IPS-15b (cell line): ENCODE data around the gene ANKRD11.
"Not testable (repeated sequence)": the region's sequence is repeated elsewhere in the genome, so short reads cannot be mapped to it uniquely, and the experiment has no call there.

ENCODE experiments used
- H3K27me3 ChIP-seq: one replicate; pipeline ENCODE4 v1.6.1; 2013; ENCODE audit warnings: low read length; ENCODE audit not compliant: control insufficient read depth, insufficient read depth
- H3K36me3 ChIP-seq: one replicate; pipeline ENCODE4 v1.6.1; 2013; ENCODE audit warnings: low read length; ENCODE audit not compliant: control insufficient read depth, insufficient read depth
- H3K4me1 ChIP-seq: one replicate; pipeline ENCODE4 v1.6.1; 2013; ENCODE audit warnings: mild to moderate bottlenecking, low read length; ENCODE audit not compliant: control insufficient read depth, insufficient read depth
- H3K4me3 ChIP-seq: one replicate; pipeline ENCODE4 v1.5.1; 2013; ENCODE audit warnings: low read depth, low read length
- H3K9ac ChIP-seq: one replicate; pipeline ENCODE4 v1.6.1; 2013; ENCODE audit warnings: low read depth, mild to moderate bottlenecking, low read length
- H3K9me3 ChIP-seq: one replicate; pipeline ENCODE4 v1.6.1; 2013; ENCODE audit warnings: mild to moderate bottlenecking, low read length; ENCODE audit not compliant: control insufficient read depth, insufficient read depth

The ANKRD11 gene

DNA sequence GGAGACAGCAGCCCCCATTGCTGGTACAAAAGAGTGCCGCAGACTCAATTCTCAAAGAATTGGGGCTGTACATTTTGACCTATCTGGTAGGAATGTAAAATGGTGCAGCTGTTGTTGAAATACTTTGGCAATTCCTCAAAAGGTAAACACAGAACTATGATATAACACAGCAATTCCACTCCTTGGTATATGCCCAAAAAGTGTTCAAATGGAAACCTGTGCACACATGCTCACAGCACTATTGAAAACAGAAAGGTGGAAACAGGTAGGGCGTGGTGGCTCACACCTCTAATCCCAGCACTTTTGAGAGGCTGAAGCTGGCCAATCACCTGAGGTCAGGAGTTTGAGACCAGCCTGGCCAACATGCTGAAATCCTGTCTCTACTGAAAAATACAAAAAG lies 34.7 kb downstream of the ANKRD11 start:
- no peaks in the 10 kb centered on the region for H3K4me1 ChIP-seq
- no peak overlapping the region for H3K4me3 ChIP-seq
- no peaks in the 10 kb centered on the region for H3K27me3 ChIP-seq
- no peak overlapping the region for H3K9ac ChIP-seq
- no peaks in the 10 kb centered on the region for H3K9me3 ChIP-seq
- no peaks in the 10 kb centered on the region for H3K36me3 ChIP-seq

DNA sequence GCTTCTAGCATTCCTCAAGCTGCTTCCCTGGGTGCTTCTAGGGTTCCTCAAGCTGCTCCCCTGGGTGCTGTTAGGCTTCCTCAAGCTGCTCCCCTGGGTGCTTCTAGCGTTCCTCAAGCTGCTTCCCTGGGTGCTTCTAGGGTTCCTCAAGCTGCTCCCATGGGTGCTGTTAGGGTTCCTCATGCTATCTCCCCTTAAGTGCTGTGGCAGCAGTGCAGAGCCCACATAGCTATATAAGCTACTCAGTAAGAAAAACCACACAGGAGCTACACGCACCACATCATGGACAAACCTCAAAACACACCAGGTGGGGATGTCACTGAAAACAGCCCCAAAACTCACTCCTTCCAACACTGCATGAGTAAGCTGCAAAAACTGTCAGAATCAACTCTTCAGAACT lies 35.2 kb downstream of the ANKRD11 start:
- Histone ChIP-seq H3K4me1 (no peaks in the 10 kb centered on the region), H3K36me3 (no peaks in the 10 kb centered on the region), H3K27me3 (no peaks in the 10 kb centered on the region), H3K4me3 (no peak overlapping the region), H3K9ac (no peak overlapping the region), H3K9me3 (no peaks in the 10 kb centered on the region)

DNA sequence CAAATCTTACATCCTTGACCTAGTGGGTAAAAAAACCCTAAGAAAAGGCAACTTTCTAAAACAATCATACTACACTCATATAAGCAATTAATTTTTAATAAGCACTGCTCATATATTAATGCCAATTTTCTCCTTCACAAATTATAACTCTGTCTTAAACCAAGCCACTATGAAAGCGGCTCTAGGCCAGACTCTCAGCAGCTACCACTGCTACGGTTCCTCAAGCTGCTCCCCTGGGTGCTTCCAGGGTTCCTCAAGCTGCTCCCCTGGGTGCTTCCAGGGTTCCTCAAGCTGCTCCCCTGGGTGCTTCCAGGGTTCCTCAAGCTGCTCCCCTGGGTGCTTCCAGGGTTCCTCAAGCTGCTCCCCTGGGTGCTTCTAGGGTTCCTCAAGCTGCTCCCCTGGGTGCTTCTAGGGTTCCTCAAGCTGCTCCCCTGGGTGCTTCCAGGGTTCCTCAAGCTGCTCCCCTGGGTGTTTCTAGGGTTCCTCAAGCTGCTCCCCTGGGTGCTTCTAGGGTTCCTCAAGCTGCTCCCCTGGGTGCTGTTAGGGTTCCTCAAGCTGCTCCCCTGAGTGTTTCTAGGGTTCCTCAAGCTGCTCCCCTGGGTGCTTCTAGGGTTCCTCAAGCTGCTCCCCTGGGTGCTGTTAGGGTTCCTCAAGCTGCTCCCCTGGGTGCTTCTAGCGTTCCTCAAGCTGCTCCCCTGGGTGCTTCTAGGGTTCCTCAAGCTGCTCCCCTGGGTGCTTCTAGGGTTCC lies 35.8 kb downstream of the ANKRD11 start:
- not testable (repeated sequence) for H3K36me3 ChIP-seq, H3K27me3 ChIP-seq, H3K4me3 ChIP-seq, H3K4me1 ChIP-seq, H3K9ac ChIP-seq, H3K9me3 ChIP-seq

DNA sequence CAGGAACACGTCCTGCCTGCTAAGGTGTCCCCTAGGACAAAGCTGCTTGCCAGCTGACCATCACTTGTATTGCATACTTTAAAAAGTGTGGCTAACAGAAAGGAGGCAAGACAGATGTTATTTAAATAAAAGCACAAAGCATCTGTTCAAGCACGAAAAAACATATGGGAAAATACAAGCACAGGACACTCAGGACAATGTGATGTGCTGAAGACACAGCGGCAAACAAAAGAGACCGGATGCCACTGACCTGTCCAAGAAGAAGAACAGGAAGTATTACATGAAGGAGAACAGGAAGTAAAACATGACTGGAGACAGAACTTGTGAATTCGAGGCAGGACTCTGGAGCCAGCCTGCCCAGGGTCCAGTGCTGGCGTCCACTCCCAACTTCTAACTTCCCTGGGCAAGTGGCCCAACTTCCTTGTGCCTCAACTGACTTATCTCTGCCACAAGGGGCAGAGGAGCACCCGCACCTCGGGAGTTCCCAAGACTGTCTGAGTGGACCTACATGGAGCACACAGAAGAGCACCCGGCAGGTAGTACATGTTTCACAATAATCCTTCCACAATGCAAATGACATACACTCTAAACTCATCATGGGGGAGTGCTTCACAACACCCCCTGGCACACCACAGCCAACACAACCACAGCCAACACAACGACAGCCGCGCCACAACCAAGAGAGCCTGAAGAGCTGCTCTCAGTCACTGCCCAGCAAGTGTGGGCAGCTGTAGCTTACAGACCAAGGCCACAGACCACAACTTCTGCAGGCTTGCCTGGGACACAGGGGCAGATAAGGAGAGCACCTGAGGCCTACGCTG lies 36.6 kb downstream of the ANKRD11 start:
- Histone ChIP-seq H3K4me3 (no peak overlapping the region), H3K9ac (no peak overlapping the region), H3K36me3 (no peaks in the 10 kb centered on the region), H3K27me3 (no peaks in the 10 kb centered on the region), H3K9me3 (no peaks in the 10 kb centered on the region), H3K4me1 (no peaks in the 10 kb centered on the region)

DNA sequence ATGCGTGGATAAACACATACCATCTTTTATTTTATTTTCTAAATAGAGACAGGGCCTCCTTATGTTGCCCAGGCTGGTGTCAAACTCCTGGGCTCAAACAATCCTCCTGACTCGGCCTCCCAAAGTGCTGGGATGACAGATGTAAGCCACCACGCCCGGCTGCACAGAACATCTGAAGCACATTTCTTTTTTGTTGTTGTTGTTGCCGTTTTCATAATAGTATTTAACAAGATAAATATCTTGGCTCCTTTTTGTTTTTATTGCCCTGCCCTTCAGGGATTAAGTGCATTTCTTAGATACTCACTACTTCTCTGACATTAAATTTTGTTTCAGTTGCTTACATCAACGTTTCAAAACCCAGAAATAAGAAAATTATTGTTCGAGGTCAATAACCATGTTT lies 37.4 kb downstream of the ANKRD11 start:
- Histone ChIP-seq H3K27me3 (no peaks in the 10 kb centered on the region), H3K4me1 (no peaks in the 10 kb centered on the region), H3K9me3 (no peaks in the 10 kb centered on the region), H3K4me3 (no peak overlapping the region), H3K36me3 (no peaks in the 10 kb centered on the region), H3K9ac (no peak overlapping the region)

DNA sequence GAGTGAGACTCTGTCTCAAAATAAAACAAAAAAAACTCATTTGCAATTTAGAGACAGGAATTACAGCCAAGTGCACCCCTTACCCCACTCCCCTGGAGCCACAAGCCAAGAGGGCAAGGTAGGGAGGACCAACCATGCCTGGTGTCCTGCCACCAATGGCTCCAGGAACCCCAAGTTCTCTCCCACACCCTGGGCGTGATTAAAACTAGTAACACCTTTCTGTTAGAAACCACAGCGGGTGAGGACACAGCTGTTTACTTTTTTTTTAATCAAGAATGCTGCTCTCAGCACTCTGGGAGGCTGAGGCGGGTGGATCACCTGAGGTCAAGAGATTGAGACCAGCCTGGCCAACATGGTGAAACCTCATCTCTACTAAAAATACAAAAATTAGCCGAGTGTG lies 38.1 kb downstream of the ANKRD11 start:
- Histone ChIP-seq H3K9me3 (no peaks in the 10 kb centered on the region), H3K27me3 (no peaks in the 10 kb centered on the region), H3K4me1 (no peaks in the 10 kb centered on the region), H3K36me3 (no peaks in the 10 kb centered on the region), H3K4me3 (no peak overlapping the region), H3K9ac (no peak overlapping the region)

DNA sequence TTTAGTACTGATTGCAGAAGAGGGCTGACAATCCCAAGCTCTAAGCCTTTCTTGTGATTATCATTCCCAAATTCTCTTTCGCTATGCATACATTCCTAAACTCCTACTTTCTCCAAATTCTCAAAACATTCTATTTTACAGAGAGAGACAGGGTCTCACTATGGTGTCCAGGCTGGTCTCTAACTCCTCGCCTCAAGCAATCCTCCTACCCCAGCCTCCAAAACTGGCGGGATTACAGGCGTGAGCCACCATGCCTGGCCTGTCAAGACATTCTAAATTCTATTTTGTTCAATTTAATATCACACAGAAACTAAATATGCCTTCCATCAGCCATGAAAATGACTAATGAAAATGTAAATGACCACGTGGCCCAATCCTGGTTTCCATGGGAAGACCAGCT lies 39.8 kb downstream of the ANKRD11 start:
- Histone ChIP-seq H3K36me3 (no peaks in the 10 kb centered on the region), H3K9ac (no peak overlapping the region), H3K9me3 (no peaks in the 10 kb centered on the region), H3K4me3 (no peak overlapping the region), H3K4me1 (peaks cover 4% of the 10 kb centered on the region), H3K27me3 (no peaks in the 10 kb centered on the region)

DNA sequence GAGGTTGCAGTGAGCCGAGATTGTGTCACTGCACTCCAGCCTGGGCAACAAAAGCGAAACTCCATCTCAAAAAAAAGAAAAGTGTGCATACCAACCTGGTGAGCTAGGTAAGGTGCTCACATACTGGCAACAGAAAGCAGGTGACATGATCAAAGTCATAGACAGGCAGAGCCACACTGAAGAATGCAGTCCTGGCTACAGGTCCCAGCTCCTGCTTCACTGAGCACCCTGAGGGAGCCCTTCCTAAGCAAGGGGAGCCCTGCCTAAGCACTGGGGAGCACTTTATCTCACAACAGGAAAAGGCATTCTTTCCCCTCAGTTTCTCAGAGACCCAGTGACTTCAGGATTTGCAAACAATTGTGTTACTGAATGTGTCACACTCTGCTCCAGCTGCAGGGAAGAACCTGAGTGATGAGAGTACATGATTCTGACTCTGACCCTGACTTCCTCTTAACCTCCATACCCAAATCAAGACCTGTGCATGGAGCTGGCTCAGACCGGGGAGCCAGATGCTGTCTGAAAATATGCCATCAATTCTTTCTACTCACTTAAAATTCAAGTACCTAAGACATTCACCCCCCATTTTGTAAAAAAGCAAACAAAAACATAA lies 40.5 kb downstream of the ANKRD11 start:
- H3K9ac ChIP-seq = no peak overlapping the region

DNA sequence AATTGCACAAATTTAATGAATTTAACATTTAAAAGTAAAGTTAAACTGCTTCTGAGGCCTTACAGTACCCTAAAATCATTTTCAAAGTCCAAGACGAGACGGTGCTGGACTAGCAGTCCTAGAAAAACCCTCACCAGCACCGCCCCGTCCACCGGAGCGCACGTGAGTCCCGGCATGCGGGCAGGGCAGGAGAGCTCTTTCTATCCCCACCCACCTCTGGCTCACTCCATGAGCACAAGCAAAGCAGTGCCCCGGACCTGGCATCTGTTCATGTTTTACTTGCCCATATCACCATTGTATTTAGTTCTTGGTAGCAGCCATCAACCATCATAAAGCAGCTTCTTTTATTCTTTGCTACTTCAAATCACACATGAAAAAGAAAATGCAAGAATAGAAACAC lies 41.7 kb downstream of the ANKRD11 start:
- H3K27me3 ChIP-seq = no peaks in the 10 kb centered on the region
- H3K9ac ChIP-seq = no peak overlapping the region
- no peaks in the 10 kb centered on the region for H3K36me3 ChIP-seq
- no peaks in the 10 kb centered on the region for H3K9me3 ChIP-seq
- no peak overlapping the region for H3K4me3 ChIP-seq
- peaks cover 7% of the 10 kb centered on the region for H3K4me1 ChIP-seq

More for the DNA sequence above, 40.5 kb downstream of the ANKRD11 start:
- Histone ChIP-seq H3K4me3 (no peak overlapping the region), H3K27me3 (no peaks in the 10 kb centered on the region), H3K4me1 (peaks cover 4% of the 10 kb centered on the region), H3K36me3 (no peaks in the 10 kb centered on the region), H3K9me3 (no peaks in the 10 kb centered on the region)

DNA sequence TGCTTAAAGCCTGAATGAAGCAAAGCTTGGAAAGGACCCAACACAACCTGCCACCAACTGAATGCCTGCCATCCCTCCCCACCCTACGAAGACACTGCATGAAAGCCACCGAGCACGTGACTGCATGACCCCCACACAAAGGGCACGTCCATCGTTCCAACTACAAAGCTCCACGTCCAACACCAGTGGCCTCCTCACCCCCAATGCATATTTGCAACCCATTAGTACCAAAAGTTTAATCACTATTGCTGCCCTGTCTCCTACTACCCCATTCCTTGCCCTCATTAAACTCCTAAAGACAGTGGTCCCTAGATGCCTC lies 43.4 kb downstream of the ANKRD11 start:
- H3K4me1 ChIP-seq = peaks cover 20% of the 10 kb centered on the region

DNA sequence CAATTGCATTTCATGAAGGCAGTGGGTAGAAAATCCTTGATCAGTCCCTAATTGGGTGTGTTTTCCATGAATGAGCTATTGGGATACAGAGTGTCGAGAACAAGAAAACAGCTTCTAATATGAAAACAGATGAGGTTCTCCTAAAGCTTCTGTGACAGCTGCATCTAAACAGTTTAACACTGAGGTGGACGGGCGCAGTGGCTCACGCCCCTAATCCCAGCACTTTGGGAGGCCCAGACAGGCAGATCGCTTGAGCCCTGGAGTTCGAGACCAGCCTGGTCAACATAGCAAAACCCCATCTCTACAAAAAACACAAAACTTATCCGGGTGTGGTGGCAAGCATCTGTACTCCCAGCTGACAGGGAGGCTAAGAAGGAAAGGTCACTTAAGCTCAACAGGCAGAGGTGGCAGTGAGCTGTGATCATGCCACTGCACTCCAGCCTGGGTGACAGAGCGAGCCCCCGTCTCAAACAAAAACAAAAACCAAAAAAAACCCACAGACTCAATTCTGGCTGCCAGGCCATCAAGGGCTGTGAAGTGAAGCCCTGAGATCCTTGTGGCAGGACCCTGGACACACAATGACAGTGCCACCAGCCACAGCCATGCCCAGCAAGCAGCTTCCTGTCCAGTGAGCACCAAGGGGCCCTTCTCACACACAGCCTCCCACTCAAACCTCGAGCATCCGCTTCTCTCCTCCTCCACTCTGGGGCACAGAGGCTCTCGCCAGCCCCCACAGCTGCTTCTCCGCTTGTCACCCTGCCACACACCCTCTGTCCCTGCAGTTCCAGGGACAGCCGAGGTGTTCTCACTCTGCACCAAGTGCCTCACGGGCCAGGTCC lies 44.0 kb downstream of the ANKRD11 start:
- Histone ChIP-seq H3K27me3 (no peaks in the 10 kb centered on the region), H3K4me1 (peaks cover 20% of the 10 kb centered on the region), H3K36me3 (no peaks in the 10 kb centered on the region), H3K9ac (no peak overlapping the region), H3K4me3 (no peak overlapping the region), H3K9me3 (no peaks in the 10 kb centered on the region)

More for the DNA sequence above, 43.4 kb downstream of the ANKRD11 start:
- no peaks in the 10 kb centered on the region for H3K36me3 ChIP-seq
- no peak overlapping the region for H3K9ac ChIP-seq
- H3K9me3 ChIP-seq = no peaks in the 10 kb centered on the region
- no peak overlapping the region for H3K4me3 ChIP-seq
- no peaks in the 10 kb centered on the region for H3K27me3 ChIP-seq
